HEK293 (cell line): ENCODE results near the gene SEMA7A.

Experiments
- AEBP2 ChIP-seq: fragments of 450-650 bp; formaldehyde crosslinking; IDR thresholded peaks from 2 replicates; pipeline ENCODE4 v1.5.1; 2016; ENCODE audit warnings: missing biosample characterization, missing genetic modification characterization, borderline replicate concordance
- BCL11A ChIP-seq: fragments of 450-650 bp; formaldehyde crosslinking; IDR thresholded peaks from 2 replicates; pipeline ENCODE4 v1.5.1; 2016; ENCODE audit warnings: low read depth, missing biosample characterization, missing genetic modification characterization
- BCL11B ChIP-seq: fragments of 450-650 bp; formaldehyde crosslinking; IDR thresholded peaks from 2 replicates; pipeline ENCODE4 v1.5.1; 2016; ENCODE audit warnings: low read depth, missing biosample characterization, missing genetic modification characterization
- EGR2 ChIP-seq: fragments of 450-650 bp; formaldehyde crosslinking; IDR thresholded peaks from 2 replicates; pipeline ENCODE4 v1.5.1; 2016; ENCODE audit warnings: low read depth, missing biosample characterization, missing genetic modification characterization
- KLF9 ChIP-seq: fragments of 450-650 bp; formaldehyde crosslinking; IDR thresholded peaks from 2 replicates; pipeline ENCODE4 v1.5.1; 2016; ENCODE audit warnings: missing biosample characterization, missing genetic modification characterization, low read depth
- MEIS1 ChIP-seq: sonication (generic); formaldehyde crosslinking; IDR thresholded peaks from 2 replicates; pipeline ENCODE4 v1.8.1; 2022; ENCODE audit warnings: missing genetic modification reagents, mild to moderate bottlenecking, borderline replicate concordance
- PRDM10 ChIP-seq: fragments of 450-650 bp; formaldehyde crosslinking; IDR thresholded peaks from 2 replicates; pipeline ENCODE4 v1.5.1; 2016; ENCODE audit warnings: missing biosample characterization, missing genetic modification characterization
- REST ChIP-seq: fragments of 450-650 bp; formaldehyde crosslinking; IDR thresholded peaks from 2 replicates; pipeline ENCODE4 v1.5.1; 2016; ENCODE audit warnings: missing biosample characterization, missing genetic modification characterization
- ZBTB20 ChIP-seq: fragments of 450-650 bp; formaldehyde crosslinking; IDR thresholded peaks from 2 replicates; pipeline ENCODE4 v1.5.1; 2016; ENCODE audit warnings: missing biosample characterization, missing genetic modification characterization
- ZBTB48 ChIP-seq: fragments of 450-650 bp; formaldehyde crosslinking; IDR thresholded peaks from 2 replicates; pipeline ENCODE4 v1.5.1; 2016; ENCODE audit warnings: missing biosample characterization, missing genetic modification characterization
- ZBTB49 ChIP-seq: fragments of 450-650 bp; formaldehyde crosslinking; IDR thresholded peaks from 2 replicates; pipeline ENCODE4 v1.5.1; 2016; ENCODE audit warnings: missing biosample characterization, missing genetic modification characterization, low read depth
- ZEB2 ChIP-seq: fragments of 450-650 bp; formaldehyde crosslinking; IDR thresholded peaks from 2 replicates; pipeline ENCODE4 v1.5.1; 2016; ENCODE audit warnings: missing biosample characterization, missing genetic modification characterization
- ZFHX2 ChIP-seq: fragments of 450-650 bp; formaldehyde crosslinking; conservative IDR thresholded peaks from 2 replicates; pipeline ENCODE4 v1.5.1; 2016; ENCODE audit warnings: missing biosample characterization, missing genetic modification characterization
- ZNF10 ChIP-seq: fragments of 450-650 bp; formaldehyde crosslinking; IDR thresholded peaks from 2 replicates; pipeline ENCODE4 v1.5.1; 2017; ENCODE audit warnings: missing biosample characterization, missing genetic modification characterization
- ZNF132 ChIP-seq: fragments of 450-650 bp; formaldehyde crosslinking; IDR thresholded peaks from 2 replicates; pipeline ENCODE4 v1.5.1; 2017; ENCODE audit warnings: missing biosample characterization, missing genetic modification characterization, borderline replicate concordance
- ZNF157 ChIP-seq: fragments of 450-650 bp; formaldehyde crosslinking; IDR thresholded peaks from 2 replicates; pipeline ENCODE4 v1.5.1; 2016; ENCODE audit warnings: missing biosample characterization, missing genetic modification characterization
- ZNF2 ChIP-seq: fragments of 450-650 bp; formaldehyde crosslinking; IDR thresholded peaks from 2 replicates; pipeline ENCODE4 v1.5.1; 2016; ENCODE audit warnings: missing biosample characterization, missing genetic modification characterization
- ZNF23 ChIP-seq: fragments of 450-650 bp; formaldehyde crosslinking; IDR thresholded peaks from 2 replicates; pipeline ENCODE4 v1.5.1; 2016; ENCODE audit warnings: missing biosample characterization, missing genetic modification characterization, borderline replicate concordance
- ZNF266 ChIP-seq: fragments of 450-650 bp; formaldehyde crosslinking; IDR thresholded peaks from 2 replicates; pipeline ENCODE4 v1.5.1; 2016; ENCODE audit warnings: missing biosample characterization, missing genetic modification characterization, low read depth
- ZNF404 ChIP-seq: fragments of 450-650 bp; formaldehyde crosslinking; IDR thresholded peaks from 2 replicates; pipeline ENCODE4 v1.5.1; 2017; ENCODE audit warnings: missing biosample characterization, missing genetic modification characterization
- ZNF449 ChIP-seq: fragments of 450-650 bp; formaldehyde crosslinking; IDR thresholded peaks from 2 replicates; pipeline ENCODE4 v1.5.1; 2017; ENCODE audit warnings: missing biosample characterization, mild to moderate bottlenecking, missing genetic modification characterization, moderate library complexity
- ZNF544 ChIP-seq: fragments of 450-650 bp; formaldehyde crosslinking; IDR thresholded peaks from 2 replicates; pipeline ENCODE4 v1.5.0; 2017; ENCODE audit warnings: missing biosample characterization, missing genetic modification characterization
- ZNF600 ChIP-seq: fragments of 450-650 bp; formaldehyde crosslinking; IDR thresholded peaks from 2 replicates; pipeline ENCODE4 v1.5.1; 2016; ENCODE audit warnings: missing biosample characterization, missing genetic modification characterization
- ZNF704 ChIP-seq: fragments of 450-650 bp; formaldehyde crosslinking; IDR thresholded peaks from 2 replicates; pipeline ENCODE4 v1.5.1; 2016; ENCODE audit warnings: missing biosample characterization, missing genetic modification characterization
- ZNF707 ChIP-seq: fragments of 450-650 bp; formaldehyde crosslinking; IDR thresholded peaks from 2 replicates; pipeline ENCODE4 v1.5.1; 2016; ENCODE audit warnings: missing biosample characterization, missing genetic modification characterization

SEMA7A gene

GRCh38 chr15:74415966-74416916 is 17.5 kb downstream of the SEMA7A start (continued):
- TF ChIP-seq PRDM10 (tag by site-specific recombination) (no peak), ZNF10 (no peak), MEIS1 (no peak), ZNF707 (no peak), KLF9 (no peak), AEBP2 (tag by site-specific recombination) (no peak), ZEB2 (tag by site-specific recombination) (no peak), REST (no peak), ZNF704 (tag by site-specific recombination) (no peak), ZNF544 (tag by site-specific recombination) (no peak), ZNF157 (tag by site-specific recombination) (no peak), EGR2 (tag by site-specific recombination) (peak; percentile 93), ZBTB48 (tag by site-specific recombination) (peak; percentile 39; the same call in 1 of the 2 replicates), BCL11B (no peak), ZNF23 (tag by site-specific recombination) (no peak), ZNF449 (tag by site-specific recombination) (no peak), ZNF600 (tag by site-specific recombination) (0 out of 2 replicates have a peak, but pooled peaks have one; percentile 25), ZNF404 (no peak), ZNF132 (tag by site-specific recombination) (no peak), BCL11A (no peak), ZBTB49 (no peak), ZFHX2 (tag by site-specific recombination) (peak; percentile 95), ZBTB20 (tag by site-specific recombination) (peak; percentile 34; the same call in 1 of the 2 replicates), ZNF266 (tag by site-specific recombination) (no peak), ZNF2 (tag by site-specific recombination) (no peak)
